Fibroblast of peridontal ligament (primary cell): ENCODE results near the gene POR.
"Not testable (repeated sequence)": the region's sequence is repeated elsewhere in the genome, so short reads cannot be mapped to it uniquely, and the experiment has no call there.

Experiments
- DNase-seq: peaks from one replicate; pipeline ENCODE4 v3.0.0-alpha.2; 2010; ENCODE audit errors: extremely low read depth

The POR gene

DNA sequence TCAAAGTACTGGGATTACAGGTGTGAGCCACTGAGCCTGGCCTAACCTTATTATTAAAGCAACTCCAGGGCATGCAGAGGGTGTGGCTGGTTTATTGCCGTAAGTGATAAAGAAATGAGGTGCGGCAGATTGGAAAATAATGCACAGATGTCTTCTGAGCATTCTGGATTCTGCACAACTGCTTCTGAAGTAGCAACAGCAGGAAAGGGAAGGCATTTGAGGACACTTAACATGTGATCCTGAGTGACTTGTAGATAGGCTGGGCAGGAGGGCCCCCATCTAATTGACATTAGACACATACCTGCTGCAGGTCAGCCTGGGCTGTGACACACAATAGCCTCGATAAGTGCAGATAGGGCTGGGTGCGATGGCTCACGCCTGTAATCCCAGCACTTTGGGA is 30.5 kb upstream of the POR start:
- DNase-seq, result no peak

DNA sequence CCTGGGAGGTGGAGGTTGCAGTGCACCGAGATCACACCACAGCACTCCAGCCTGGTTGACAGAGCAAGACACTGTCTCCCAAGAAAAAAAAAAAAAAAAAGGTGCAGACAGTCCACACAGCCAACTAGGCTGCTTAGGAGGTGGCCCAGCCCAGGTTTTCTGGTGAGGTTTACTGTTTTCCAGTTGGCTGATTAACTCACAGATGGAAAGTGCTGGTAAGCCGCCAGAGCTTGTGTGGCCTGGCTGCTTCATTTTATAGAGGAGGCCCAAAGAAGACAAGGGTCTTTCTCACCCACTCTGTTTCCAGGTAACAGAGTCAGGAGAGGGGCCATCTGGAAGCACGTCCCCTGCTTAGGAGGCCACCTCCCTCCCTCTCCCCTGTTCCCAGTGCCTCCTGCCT is 29.9 kb upstream of the POR start:
- no peak for DNase-seq

DNA sequence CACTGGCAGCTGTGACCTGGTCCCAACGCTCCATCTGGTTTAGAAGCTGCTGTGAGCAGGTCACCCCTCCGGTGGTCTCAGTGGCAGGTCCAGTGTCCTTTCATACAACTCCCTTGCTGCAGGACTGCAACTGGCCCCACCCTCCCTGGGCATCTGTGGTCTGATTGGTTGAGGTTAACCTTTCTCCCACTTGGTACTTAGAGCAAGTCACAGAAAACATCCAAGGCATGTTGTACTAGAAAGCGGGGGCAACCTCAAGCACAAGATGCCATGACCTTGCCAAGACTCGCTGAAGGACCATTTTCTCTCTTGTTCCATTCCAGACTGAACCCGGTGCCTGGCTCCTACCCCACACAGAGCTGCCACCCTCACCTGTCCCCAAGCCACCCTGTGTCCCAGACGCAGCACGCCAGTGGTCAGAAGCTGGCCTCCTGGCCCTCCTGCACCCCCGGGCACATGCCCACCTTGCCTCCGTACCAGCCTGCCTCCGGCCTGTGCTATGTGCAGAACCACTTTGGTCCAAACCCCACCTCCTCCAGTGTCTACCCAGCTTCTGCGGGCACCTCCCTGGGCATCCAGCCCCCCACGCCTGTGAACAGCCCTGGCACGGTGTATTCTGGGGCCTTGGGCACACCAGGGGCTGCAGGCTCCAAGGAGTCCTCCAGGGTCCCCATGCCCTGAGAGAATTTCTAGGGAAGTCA is 27.1 kb upstream of the POR start:
- no peak for DNase-seq

DNA sequence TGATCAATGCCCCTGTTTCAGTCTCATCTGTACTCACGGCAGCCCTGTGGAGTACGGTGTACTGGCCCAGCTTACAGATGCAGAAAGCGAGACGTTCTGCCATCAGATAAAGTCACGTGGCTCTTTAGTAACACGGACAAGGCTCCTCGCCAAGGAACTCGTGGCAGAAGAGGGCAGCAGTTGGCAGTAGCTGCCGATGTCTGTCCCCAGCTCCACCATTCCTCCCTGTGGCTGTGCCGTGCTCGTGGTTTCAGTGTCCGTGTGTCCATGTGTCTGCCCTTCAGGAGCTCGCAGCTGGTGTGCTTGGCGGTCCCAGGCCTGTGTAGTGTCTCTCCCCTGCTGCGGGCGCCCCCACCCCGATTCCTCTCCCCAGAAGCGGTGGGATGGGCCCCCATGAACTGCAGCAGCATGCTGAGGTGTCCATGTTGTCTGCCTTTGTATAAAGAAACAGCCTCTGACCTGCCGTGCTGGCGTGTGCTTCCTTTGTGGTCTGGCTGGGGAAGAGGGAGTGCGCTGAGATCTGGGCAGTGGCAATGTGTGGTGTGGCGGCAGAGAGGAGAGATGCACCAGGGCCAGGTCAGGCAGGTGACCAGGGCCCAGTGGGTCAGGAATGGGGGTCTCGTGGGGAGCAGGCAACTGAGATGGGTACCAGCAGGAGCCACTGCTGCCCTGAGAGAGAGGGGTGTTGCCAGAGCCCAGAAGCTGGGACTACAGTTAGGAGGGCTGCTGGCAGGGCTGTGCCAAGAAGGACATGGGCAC is 26.3 kb upstream of the POR start:
- no peak for DNase-seq

DNA sequence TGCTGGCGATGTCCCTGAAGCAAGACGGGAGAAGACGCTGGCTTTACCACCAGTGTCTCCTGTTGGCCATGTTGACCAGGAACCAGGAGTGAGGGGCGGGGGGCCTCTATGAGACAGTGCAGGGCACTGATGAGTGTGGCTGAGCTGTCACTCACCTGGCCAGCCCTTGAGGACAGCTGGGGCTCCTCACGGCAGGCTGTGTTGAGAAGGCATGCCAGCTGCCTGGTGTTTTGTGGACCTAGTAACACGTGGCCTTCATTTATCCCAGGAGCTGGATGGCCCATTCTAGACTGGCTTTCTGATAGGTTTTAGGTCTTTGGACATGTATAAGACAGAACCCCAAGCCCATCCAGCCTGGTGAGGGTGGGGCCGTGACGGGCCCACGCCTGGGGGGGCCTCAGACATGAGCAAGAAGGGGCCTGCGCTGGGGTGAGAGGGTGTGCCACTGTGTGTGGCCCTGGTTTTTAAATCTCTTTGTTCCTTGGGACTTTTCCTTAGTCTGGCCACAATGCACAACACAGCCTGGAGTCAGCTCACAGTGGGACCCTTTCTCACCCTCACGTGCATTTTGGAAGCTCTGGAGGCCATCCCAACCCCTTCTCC is 25.6 kb upstream of the POR start:
- no peak for DNase-seq

DNA sequence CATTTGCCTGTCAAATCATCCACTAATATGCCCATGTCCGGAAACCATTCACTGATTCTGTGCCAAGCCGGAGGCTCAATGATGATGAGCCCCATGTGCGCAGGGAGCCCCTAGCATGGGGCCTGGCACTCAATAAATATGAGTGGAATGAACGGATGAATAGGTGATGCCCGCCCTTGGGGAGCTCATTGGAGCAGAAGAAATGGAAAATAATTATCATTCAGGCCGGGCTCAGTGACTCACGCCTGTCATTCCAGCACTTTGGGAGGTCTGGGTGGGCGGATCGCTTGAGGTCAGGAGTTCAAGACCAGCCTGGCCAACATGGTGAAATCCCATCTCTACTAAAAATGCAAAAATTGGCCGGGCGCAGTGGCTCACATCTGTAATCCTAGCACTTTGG is 25.1 kb upstream of the POR start:
- peak; percentile 67 for DNase-seq

DNA sequence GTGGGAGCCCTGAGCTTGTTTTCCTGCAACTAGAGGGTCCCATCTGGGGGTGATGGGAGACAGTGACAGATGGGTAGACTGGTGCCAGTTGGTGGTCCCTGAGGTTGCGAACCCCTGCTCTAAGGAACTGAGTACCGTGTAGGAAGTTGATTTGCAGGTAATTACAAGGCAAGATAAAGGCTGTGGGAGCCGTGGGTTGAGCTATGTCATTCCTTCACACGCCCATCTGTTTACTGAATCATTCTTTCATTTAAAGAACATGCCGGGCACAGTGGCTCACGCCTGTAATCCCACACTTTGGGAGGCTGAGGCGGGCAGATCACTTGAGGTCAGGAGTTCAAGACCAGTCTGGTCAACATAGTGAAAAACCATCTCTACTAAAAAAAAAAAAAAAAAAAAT is 23.7 kb upstream of the POR start:
- DNase-seq, result not testable (repeated sequence)

DNA sequence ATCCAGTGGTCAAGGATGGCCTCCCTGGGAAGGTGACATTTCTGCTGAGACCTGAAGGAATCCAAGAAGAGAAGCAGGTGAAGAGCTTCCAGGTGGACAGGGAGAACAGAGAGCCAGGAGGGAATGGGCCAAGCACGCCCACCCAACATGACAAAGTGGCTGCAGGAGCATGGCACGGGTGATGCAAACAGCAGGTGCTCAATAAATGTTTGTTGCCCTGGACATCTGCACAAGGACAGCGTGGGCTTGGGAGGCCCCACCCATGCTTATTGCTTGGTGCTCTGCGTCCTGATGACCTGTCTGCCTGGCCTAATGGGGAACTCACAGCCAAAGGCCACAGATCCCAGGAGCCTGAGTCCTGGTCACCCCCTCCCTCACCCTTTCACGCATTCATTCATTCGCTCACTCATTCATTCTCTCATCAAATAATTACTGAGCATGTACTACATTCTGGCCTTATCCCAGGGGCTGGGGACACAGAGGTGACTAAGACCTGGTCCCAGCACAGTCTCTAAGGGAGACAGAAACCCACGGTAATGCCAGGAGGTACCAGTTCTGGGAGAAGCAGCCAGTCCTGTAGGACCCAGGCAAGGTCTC is 23.0 kb upstream of the POR start:
- no peak for DNase-seq

DNA sequence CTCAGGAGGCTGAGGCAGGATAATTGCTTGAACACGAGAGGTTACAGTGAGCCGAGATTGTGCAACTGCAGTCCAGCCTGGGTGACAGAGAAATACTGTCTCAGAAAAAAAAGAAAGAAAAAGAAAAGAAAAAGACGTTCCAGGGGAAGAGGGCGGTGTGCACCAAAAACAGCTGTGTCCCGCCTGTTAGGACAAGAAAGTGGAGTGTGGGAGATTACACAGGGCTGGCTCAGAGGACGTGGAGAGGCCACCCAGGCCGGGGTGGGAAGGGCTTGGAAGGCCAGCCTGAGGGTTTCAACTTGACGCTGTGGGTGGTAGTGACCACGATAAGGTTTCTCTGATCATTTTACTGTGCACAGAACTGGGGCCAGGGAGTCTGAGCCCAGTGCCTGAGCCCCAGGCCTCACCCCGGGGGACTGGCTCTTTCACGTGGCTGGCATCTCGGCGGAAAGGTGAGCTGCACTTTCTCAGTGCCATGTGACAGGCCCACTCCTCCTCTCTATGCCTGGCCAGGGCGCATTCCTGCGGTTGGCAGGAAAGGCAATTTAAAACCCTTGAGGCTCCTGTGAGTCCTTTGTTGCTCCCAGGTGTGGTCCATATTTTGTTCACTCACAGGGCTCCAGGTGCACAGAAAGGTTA is 22.2 kb upstream of the POR start:
- peak; percentile 41 for DNase-seq

DNA sequence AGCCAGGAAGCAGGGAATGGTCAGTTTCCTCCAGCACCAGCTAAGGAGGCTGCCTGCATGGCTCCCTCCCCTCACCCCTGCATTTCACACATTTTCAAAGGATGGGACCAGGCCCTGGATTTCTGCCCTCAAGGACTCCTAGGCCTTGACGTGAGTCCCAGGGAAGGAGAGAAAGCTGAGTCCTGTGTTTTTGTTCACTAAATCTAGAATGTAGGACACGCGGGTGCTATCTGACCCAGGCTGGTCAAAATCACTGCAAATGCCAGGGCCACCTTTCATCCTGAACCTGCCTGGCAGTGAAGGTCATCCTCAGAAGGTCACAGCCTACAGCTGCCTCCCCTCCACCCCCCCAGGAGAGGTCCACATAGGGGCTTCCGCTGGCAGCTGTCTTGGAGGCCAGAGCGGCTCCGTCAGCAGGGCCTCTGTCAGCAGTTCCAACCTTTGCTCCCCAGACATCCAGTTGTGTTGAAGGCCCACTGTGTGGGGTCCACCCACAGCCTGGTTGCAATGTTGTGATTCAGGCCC is 18.1 kb upstream of the POR start:
- no peak for DNase-seq

DNA sequence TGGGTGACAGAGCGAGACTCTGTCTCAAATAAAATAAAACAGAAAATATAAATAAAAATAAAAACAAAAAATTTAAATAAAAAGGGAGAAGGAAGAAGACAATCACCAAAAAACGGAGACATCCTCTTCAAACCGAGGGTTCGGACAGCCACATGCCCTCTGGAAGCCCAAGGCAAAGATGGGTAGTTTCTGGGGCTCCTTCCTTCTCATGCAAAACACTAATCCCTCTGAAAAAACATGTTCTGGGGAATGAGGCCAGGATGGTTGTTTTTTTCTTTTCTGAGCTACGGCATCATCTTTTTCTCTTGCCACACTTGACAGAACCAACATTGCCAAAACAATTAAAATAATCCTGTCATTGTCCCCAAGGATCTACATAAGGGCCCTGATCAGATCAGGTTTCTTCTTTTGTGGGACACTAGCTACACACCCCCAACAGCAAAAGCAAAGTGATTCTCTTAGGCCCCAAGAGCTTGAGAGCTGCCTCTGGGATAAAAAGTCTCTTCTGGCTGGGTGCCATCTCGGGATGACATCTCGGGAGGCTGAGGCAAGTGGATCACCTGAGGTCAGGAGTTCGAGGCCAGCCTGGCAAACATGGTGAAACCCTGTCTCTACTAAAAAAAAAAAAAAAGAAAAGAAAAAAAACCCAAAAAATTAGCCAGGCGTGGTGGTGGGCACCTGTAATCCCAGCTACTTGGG is 14.2 kb upstream of the POR start:
- no peak for DNase-seq

DNA sequence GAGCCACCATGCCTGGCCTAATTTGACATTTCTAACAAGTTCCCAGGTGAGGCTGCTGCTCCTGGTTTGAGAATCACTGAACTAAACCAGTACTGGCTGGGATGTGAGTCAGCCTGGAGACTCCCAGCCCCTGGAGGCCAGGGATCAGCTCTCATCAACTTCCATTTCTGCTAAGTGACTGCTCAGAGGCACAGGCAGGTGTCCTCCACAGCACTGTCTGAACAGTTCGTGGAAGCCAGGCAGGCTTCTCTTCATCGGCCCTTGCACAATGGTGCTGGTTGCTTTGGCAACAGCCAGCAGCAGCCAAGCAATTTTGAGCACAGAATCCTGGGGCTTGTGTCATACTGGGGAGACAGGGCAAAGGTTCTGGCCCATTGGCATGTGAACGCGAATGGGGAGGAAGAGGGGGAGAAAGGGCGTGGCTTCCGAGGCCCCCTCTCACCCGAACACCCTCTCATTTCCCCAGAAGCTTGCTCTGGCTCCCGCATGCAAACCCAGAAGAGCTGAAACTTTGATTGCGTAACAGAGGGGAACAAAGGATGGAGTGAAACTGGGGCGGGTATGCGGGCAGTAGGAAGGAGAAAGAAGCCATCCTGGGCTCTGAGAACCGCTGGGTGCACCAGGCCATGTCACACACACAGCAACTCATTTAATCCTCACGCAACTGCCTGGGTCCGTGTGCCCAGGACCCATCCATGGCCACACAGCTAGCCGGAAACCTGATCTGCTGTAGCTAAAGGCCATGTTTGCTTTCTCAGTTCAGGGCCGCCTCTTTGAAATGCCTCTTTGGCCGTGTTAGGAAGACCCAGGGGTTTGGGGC is 9.0 kb upstream of the POR start:
- peak; percentile 81 for DNase-seq

DNA sequence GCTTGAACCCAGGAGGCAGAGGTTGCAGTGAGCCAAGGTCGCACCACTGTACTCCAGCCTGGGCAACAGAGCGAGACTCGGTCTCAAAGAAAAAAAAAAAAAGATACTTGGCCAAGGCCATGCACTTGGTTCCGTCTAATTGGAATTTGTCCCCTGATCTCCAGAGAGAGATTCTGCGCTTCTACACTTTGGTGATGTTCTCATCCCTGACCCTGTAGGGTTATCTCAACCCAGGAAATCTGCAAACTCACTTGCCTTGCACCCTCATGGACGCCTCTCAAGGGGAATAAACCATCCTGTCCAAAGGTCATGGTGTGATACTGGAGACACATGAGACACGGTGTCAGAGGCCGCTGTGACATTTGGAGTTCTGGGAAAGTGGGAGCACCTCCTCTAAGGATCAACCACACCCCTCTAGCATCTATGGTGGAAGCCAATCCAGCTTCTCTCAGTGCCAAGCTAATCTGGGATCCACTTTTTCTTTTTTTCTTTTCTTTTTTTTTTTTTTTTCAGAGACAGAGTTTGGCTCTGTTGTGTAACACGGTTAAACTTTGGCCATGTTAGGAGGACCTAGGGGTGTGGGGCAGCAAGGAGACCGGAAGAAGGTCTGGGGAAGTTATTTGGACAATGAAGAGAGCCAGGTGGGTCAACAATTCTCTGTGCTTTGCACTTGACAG is 7.8 kb upstream of the POR start:
- no peak for DNase-seq

DNA sequence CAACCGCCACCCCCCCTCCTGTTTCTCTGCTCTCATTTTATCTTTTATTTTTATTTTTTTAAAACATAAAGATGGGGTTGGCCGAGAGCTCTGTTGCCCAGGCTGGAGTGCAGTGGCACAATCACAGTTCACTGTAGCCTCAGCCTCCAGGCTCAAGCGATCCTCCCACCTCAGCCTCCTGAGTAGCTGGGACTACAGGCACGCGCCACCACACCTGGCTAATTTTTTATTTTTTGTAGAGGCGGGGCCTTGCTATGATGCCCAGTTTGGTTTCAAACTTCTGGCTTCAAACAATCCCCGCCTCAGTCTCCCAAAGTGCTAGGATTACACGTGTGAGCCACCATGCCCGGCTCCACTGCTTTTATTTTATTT is 7.3 kb upstream of the POR start:
- DNase-seq, result not testable (repeated sequence)

DNA sequence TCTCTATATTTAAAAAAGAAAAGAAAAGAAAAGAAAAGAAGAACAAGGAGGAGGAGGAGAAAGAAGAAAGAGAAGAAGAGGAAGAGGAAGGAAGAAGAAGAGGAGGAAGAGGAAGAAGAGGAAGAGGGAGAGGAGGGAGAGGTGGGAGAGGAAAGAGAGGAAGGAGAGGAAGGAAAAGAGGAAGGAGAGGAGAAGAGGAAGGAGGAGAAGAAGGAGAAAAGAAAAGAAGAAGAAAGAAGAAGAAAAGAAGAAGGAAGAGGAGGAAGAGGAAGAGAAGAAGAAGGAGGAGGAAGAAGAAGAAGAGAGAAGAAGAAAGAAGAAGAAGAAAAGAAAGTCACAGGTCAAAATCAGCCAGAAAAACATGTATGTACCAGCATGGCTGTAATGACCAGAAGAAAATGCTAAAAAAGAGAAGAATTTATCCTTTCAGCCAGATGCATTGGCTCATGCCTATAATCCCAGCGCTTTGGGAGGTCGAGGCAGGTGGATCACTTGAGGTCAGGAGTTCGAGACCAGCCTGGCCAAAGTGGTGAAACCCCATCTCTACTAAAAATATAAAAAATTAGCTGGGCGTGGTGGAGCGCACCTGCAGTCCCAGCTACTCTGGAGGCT is 5.3 kb upstream of the POR start:
- DNase-seq, result no peak

DNA sequence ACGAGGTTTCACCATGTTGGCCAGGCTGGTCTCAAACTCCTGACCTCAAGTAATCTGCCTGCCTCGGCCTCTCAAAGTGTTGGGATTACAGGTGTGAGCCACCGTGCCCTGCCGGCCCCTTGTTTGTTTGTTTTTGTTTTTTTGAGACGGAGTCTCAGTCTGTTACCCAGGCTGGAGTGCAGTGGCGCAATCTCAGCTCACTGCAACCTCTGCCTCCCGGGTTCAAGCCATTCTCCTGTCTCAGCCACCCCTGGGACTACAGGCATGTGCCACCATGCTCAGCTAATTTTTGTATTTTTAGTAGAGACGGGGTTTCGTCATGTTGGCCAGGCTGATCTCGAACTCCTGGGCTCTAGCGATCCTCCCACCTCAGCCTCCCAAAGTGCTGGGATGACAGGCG is 3.8 kb upstream of the POR start:
- DNase-seq, result not testable (repeated sequence)

DNA sequence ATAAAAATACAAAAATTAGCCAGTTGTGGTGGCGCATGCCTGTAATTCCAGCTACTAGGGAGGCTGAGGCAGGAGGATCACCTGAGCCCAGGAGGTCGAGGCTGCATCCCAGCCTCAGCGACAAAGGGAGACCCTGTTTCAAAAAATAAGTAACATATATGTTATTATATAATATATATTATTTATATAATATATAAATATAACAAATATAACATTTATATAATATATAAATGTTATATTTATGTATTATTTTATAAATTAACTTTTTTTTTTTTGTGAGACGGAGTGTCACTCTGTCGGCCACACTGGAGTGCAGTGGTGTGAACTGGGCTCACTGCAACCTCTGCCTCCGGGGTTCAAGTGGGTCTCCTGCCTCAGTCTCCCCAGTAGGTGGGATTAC is 1.5 kb upstream of the POR start:
- no peak for DNase-seq

DNA sequence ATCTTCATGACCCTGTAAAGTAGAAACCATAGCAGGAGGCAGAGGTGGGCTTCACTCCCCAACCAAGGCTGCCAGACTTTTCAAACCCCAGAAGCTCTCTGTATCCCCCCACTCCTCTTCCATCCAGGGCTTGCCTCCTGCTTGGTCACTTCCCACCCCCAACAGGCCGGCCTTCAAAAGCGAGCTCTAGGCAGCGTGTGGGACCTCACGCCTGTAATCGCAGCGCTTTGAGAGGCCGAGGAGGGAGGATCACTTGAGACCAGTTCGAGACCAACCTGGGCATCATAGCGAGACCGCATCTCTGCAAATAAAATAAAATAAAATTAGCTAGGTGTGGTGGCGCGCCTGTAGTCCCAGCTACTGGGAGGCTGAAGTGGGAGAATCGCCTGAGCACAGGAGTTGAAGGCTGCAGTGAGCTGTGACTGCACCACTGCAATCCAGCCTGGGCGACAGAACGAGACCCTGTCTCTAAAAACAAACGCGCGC is 743 bp upstream of the POR start:
- no peak for DNase-seq

DNA sequence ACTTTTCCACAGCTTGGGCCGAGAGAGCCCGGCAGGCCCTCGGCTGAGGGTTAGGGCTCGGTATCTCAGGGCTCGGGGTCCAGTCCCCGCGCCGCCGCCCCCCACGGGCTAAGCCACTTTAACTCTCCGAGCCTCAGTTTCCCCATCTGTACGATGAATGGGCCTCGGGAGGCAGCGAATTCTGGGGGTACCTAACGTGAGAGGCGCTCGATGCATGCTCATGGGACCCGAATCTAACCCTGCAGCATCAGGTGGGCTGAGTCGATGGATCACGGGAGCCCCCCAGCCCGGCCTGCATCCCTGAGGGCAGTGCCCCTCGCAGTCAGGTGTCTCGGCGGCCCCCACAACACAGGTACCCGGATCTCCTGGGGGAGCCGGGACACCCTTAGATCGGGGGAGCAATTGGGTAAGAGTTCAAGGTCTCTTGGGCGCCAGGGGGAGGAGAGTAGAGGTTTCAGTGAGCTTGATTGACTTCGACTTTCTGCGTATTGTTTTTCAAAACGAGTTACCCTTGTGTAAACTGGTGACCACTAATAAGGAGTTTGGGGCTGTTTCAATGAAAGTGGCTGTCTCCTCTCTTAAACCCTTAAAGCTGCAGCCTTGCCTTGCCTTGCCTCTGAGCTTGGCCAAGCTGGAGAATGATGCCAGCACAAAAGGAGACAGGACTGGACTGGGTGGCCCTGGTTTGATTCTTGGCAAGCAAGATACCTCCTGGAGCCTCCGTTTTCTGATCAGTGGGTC is 631 bp downstream of the POR start:
- DNase-seq, result peak; percentile 73
